ENCODE results near the gene INHBA. TPM values are rescaled to one million over a fixed set of nuclear protein-coding genes. Genes with fewer than 3 reads are reported as not detected.

Gene INHBA
- total RNA-seq, 1 experiment from 2014 or later = 1.7 TPM

DNA sequence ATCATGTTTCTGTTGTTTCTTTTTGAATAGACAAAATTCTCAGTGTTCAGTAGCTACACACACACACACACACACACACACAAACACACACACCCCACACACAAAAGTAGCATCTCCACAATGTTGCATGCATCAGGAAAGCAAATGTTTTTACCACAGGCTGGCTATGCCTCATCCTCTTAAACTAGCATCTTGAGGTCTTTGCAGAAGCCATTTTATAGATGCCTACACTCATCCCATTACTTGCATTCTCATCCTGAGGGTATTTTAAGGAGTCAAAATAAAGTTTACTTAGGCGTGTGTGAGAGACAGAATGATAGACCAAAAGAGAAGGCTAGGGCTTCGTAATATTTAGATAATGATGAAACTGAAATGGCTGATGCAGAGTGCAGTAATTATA, 7.9 kb upstream of the INHBA start:
- Histone ChIP-seq H4K91ac (ENCODE audit: insufficient read length, low read depth, low read length) (no peak overlapping the region), H2BK20ac (ENCODE audit: low read depth, low read length, poor library complexity, severe bottlenecking) (no peak overlapping the region), H2AK5ac (ENCODE audit: insufficient read length, low read length) (no peak overlapping the region), H3K4me1 (ENCODE audit: insufficient read depth, low read length) (no peaks in the 10 kb centered on the region), H3K4me2 (ENCODE audit: insufficient read depth, insufficient read length, low read length) (no peak overlapping the region), H3K27ac (ENCODE audit: insufficient read length, low read depth, low read length) (no peak overlapping the region), H3K9me3 (ENCODE audit: control insufficient read depth, low read depth, low read length) (no peaks in the 10 kb centered on the region), H4K8ac (replicated peaks; ENCODE audit: insufficient read length, low read depth, low read length) (no peak overlapping the region), H3K56ac (ENCODE audit: insufficient read length, low read depth, low read length) (no peak overlapping the region), H3T11ph (ENCODE audit: low read length) (no peak overlapping the region), H2BK12ac (ENCODE audit: insufficient read length, low read depth, low read length) (no peak overlapping the region), H3K27me3 (ENCODE audit: insufficient read depth, low read length) (peaks cover 8% of the 10 kb centered on the region; the same call in 1 of the 2 replicates), H2BK15ac (ENCODE audit: low read depth, low read length) (no peak overlapping the region), H3K9ac (ENCODE audit: extremely low read depth, insufficient read length, low read length) (no peak overlapping the region), H2AFZ (ENCODE audit: low read length) (no peak overlapping the region), H4K5ac (ENCODE audit: insufficient read length, low read depth, low read length) (no peak overlapping the region), H3K14ac (ENCODE audit: insufficient read depth, low read length) (no peak overlapping the region), H3K23ac (ENCODE audit: insufficient read length, low read depth, low read length) (no peak overlapping the region), H3K18ac (ENCODE audit: insufficient read length, low read depth, low read length) (no peak overlapping the region), H3K23me2 (ENCODE audit: insufficient read length, low read depth, low read length, poor library complexity, severe bottlenecking) (peaks cover 3% of the 10 kb centered on the region), H3K79me2 (ENCODE audit: insufficient read depth, low read length) (no peaks in the 10 kb centered on the region), H2BK5ac (ENCODE audit: insufficient read length, low read length) (no peak overlapping the region), H4K20me1 (ENCODE audit: control insufficient read depth, insufficient read depth, insufficient read length) (no peaks in the 10 kb centered on the region), H3K79me1 (ENCODE audit: insufficient read depth, low read depth, low read length, poor library complexity, severe bottlenecking) (no peaks in the 10 kb centered on the region), H3K4ac (ENCODE audit: low read depth, low read length) (no peak overlapping the region), H2BK120ac (ENCODE audit: low read depth, low read length, poor library complexity, severe bottlenecking) (no peak overlapping the region)
- peaks cover 14 to 15% of the 10 kb centered on the region in 2 experiments for H3K4me1 Mint-ChIP-seq
- no peak overlapping the region for H3K27ac Mint-ChIP-seq
- no CpG with 5 or more reads among the region's 2 CpGs for WGBS (ENCODE audit: extremely low coverage, insufficient read length, low lambda C conversion rate)
- no peaks in the 10 kb centered on the region for H3K9me3 Mint-ChIP-seq
- TF ChIP-seq, protein P1, sequence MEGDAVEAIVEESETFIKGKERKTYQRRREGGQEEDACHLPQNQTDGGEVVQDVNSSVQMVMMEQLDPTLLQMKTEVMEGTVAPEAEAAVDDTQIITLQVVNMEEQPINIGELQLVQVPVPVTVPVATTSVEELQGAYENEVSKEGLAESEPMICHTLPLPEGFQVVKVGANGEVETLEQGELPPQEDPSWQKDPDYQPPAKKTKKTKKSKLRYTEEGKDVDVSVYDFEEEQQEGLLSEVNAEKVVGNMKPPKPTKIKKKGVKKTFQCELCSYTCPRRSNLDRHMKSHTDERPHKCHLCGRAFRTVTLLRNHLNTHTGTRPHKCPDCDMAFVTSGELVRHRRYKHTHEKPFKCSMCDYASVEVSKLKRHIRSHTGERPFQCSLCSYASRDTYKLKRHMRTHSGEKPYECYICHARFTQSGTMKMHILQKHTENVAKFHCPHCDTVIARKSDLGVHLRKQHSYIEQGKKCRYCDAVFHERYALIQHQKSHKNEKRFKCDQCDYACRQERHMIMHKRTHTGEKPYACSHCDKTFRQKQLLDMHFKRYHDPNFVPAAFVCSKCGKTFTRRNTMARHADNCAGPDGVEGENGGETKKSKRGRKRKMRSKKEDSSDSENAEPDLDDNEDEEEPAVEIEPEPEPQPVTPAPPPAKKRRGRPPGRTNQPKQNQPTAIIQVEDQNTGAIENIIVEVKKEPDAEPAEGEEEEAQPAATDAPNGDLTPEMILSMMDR (conservative IDR thresholded peaks at IDR 0.05) = no peak
- DNase-seq = no peak
- H3K27me3 Mint-ChIP-seq (ENCODE audit: low read depth) = peaks cover 21% of the 10 kb centered on the region
- H3K4me3 Mint-ChIP-seq = no peak overlapping the region
- no peaks in the 10 kb centered on the region for H3K36me3 Mint-ChIP-seq (ENCODE audit: insufficient read depth in 1 of 3, low read depth in 3 of 3)
